HG03432 (cell line): Measurements from ENCODE around the gene DENND2A.
"Not testable (repeated sequence)": the region's sequence is repeated elsewhere in the genome, so short reads cannot be mapped to it uniquely, and the experiment has no call there.

Source experiments
- ATAC-seq: cut with Tn5 transposase; IDR thresholded peaks from one replicate; pipeline ENCODE4 v1.9.1; 2021; ENCODE audit warnings: mild to moderate bottlenecking, moderate library complexity; ENCODE audit not compliant: unreplicated experiment

Gene DENND2A

DNA sequence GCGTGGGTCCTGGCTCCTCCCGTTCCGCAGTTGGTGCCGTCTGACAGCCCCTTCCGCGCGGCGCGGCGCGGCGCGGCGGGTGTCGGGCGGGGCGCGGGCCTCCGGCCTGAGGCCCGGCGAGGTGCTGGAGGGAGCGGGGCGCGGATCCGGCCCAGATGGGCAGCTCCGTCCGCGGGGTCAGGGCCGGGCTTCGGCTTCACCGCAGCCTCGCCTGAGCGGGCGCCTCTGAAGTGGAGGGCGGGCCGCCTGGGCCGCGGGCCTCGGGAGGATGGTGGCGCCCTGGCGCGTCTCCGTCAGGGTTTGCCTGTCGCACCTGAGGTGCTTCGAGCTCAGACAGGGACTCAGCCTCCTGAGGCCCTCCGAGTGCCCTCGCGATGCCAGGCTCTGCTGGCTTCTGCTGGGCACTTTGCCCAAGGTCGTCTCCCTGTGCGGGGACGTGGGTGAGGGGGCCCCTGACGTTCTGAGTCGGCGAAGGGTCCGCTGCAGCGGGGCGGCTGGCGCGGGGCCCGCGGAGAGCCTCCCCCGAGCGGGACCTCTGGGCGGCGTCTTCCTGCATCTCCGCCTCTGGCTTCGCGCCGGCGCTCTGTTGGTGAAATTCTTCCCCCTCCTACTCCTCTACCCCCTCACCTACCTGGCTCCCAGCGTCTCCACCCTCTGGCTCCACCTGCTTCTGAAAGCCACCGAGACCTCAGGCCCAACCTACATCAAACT, 32.6 kb upstream of the DENND2A start:
- ATAC-seq: peak; percentile 50

DNA sequence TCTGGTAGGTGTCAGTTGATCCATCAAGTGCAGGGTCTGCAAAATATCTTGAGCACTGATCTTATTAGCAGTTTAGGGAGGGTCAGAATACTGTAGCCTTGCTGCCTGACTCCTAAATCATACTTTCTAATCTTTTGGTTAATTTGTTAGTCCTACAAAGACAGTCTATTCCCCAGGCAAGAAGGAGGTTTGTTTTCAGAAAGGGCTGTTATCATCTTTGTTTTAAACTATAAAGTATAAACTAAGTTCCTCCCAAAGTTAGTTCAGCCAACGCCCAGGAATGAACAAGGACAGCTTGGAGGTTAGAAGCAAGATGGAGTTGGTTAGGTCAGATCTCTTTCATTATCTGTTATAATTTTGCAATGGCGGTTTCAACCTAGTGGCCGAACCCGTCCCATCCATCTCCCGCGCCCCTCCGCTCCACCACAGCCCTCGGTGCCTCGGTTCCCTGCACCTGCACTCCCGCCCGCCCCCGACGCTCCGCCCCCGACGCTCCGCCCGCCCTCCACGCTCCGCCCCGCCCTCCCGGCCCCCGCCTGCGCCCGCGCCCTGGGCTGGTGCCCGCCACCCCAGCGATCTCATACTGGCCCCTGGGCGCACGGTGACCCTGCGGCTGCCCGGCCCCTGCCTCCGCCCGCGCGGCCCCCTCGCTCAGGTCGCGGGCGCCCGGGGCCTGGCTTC, 31.9 kb upstream of the DENND2A start, which contains the start of gene ADCK2:
Gene ADCK2 (plus strand): TSS at position 564 of the 681 bp plus-strand sequence. CDS start 386 bp downstream, outside the sequence.
- peak; percentile 65 for ATAC-seq

DNA sequence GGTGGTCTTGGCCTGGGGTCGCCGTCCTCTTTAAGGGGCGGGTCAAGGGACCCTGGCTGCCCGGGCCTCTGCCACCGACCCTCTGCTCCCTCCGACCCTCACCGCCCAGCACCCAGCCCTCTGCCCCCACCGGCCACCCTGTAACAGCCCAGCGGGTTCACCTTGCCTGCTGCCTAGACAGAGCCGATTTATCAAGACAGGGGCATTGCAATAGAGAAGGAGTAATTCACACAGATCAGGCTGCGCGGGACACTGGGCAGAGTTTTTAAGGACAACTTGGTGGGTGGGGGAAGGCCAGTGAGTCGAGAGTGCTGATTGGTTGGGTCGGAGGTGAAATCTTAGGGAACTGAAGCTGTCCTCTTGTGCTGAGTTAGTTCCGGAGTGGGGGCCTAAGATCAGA, 31.4 kb upstream of the DENND2A start:
- no peak for ATAC-seq

DNA sequence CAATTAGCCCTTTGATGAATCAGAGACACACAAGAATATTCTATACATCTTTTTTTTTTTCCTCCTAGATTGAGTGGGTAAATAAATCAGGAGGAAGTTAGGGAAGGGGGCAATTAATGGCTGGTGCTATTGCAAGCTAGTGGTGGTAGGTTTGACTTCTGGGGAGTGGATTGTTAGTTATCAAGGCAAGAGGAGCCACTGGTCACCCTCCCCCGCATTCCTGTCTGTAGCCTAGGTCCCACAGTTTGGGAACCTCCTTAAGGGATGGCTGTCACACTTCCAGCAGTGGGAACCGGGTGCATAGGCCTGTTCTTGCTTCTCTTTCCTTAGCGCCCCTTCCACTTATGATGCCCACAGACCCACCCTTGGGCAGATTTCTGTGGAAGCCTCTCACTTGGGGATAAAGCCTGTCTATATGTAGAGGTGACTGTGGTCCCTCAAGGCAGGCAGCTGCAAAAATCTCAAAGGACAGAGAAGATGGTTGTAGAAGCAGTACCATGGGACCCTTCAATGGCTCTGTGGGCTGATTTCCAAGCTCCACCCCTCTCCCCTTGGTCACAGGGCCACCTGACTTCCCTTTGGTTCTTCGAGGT, 29.8 kb upstream of the DENND2A start:
- ATAC-seq: no peak

DNA sequence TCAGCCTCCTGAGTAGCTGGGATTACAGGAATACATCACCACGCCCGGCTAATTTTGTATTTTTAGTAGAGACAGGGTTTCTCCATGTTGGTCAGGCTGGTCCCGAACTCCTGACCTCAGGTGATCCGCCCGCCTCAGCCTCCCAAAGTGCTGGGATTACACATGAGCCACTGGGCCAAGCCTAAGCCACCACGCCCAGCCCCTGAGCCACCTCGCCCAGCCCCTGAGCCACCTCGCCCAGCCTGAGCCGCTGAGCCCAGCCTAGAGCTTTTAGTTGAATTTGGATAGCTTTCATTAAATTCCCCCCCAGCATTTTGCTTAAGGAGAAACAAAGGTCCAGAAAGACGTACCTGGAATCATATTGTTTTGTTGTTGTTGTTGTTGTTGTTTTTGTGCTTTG, 29.2 kb upstream of the DENND2A start:
- ATAC-seq: not testable (repeated sequence)

DNA sequence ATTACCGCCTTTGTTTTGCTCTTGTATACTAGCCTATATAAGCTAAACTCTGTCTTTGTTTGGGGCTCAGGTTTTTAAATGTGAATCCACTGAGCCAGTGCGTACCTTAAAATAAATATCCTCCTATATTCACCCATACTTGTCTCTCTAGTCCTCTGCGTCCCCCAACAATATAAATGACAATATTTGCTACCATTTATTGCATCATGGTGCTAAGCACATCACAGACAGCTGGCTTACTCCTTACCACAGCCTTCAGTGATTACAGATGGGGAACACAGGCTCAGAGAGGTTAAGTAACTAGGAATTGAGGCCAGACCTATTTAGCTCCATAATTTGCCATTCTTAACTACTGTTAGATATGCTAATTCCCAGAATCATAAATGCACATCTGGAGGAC, 28.7 kb upstream of the DENND2A start:
- ATAC-seq: no peak

DNA sequence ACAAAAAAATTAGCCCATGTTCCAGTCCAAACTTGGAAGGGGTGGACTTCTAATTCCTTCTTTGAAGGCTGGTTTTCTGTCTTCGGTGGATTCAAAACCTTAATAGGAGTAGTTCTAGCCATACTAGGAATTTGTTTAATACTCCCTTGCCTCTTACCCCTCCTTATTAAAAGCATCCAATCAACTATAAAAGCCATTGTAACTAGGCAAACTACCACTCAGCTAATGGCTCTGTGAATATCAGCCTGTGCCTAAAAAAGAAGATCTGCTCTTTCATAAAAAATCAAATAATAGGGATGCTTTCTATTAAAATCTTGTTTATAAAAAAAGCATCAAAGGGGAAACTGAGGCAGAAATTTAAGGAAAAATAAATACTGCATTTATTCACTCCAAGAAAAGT, 28.0 kb upstream of the DENND2A start:
- ATAC-seq: no peak

DNA sequence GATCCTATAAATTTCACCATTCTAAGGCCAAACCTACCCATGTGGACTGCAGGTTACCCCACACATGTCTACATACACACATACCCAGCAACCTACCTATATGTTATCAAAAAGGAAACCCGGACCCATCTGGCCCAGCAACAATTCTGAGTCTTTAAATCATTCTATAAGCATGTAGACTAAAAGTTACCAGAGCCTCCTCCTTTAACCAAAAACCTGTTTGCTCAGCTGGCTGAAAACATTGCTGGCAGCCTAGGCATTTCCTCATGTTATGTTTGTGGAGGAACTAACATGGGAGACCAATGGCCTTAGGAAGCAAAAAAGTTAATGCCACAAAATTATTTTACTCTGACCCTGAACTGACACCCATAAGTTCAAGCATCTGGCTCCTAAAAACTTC, 26.9 kb upstream of the DENND2A start:
- no peak for ATAC-seq

DNA sequence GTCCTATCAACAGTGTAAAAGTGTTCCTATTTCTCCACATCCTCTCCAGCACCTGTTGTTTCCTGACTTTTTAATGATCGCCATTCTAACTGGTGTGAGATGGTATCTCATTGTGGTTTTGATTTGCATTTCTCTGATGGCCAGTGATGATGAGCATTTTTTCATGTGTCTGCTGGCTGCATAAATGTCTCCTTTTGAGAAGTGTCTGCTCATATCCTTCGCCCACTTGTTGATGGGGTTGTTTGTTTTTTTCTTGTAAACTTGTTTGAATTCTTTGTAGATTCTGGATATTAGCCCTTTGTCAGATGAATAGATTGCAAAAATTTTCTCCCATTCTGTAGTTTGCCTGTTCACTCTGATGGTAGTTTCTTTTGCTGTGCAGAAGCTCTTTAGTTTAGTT, 22.3 kb upstream of the DENND2A start:
- not testable (repeated sequence) for ATAC-seq

DNA sequence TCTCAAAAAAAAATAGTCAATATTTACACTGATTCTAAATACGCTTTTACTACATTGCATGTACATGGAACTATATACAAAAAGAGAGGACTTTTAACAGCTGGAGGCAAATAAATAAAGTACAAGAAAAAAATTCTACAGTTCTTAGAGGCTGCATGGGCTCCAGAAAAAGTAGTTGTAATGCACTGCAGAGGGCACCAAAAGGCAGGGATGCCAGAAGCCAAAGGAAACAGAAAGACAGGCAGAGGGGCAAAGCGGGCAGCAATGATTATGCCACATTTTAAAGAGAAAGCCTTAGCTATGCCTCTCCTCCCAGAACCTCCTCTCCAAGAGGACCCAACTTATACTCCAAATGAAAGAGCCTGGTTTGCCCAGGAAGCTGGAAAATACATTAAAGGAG, 20.5 kb upstream of the DENND2A start:
- no peak for ATAC-seq

DNA sequence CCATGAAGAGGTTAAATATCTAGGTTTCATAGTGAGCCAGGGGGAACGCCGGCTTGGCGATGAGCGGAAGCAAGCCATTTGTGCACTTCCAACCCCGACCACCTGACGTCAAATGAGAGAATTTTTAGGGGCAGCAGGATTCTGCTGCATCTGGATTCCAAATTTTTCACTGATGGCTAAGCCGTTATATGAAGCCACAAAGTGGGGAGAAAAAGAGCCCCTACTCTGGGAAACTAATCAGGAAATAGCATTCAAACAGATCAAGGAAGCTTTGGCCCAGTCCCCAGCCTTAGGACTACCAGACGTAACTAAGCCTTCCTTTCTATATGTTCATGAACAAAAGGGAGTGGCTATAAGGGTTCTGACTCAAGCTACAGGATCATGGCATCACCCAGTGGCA, 19.2 kb upstream of the DENND2A start:
- ATAC-seq: no peak

DNA sequence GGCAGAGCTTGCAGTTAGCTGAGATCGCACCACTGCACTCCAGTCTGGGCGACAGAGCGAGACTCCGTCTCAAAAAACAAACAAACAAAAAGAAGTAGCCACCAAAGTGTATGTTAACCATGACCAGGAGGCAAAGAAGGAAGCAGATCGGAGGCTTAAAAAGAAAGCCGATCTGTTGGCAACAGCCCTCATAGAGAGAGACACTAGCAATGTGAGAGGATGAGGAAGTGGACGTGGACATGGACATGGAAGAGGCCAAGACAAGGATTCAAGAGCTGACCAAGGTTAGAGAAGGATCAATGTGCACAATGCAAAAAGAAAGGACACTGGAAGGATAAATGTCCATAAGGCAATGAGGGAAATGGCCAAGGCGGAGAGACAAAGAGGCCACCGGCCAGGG, 17.3 kb upstream of the DENND2A start:
- no peak for ATAC-seq

DNA sequence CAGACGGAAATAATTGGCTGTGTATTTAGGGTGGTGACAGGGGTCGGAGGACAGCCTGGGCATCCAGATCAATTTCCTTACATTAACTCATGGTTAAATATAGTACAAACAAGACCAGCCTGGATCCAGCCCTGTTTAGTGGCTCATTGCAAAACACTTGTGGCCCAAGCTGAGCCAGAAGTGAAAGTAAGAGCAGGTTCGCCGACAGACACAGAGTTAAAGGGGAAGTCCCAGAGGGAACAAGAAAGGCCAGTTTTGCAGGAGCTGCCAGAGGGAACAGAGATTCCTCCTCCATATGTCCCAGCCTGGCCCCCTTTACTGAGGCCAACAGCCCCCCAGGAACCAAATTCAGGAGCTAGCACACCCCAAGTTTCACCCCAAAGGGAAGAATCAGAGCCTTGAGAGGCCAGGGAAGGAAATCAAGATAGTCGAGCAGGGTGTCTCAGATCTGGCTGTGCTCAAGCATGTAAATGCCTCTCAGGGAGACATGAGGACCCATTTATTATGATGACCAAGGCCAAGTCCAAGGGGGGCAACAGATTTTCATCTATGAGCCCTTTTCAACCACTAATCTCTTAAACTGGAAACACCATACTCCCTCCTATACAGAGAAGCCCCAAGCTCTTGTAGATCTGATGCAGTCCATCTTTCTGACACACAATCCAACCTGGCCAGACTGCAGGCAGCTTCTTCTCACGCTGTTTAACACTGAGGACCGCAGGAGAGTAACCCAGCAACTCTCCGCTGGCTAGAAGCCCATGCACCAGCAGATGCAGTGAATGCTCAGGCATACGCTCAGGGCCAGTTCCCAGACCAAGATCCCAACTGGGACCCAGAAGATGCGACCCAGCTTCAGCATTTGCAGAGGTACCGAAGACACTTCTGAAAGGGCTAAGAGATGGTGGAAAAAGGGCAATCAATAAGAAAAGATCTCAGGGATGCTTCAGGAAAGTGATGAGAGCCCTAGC, 16.2 kb upstream of the DENND2A start:
- ATAC-seq: peak; percentile 91

DNA sequence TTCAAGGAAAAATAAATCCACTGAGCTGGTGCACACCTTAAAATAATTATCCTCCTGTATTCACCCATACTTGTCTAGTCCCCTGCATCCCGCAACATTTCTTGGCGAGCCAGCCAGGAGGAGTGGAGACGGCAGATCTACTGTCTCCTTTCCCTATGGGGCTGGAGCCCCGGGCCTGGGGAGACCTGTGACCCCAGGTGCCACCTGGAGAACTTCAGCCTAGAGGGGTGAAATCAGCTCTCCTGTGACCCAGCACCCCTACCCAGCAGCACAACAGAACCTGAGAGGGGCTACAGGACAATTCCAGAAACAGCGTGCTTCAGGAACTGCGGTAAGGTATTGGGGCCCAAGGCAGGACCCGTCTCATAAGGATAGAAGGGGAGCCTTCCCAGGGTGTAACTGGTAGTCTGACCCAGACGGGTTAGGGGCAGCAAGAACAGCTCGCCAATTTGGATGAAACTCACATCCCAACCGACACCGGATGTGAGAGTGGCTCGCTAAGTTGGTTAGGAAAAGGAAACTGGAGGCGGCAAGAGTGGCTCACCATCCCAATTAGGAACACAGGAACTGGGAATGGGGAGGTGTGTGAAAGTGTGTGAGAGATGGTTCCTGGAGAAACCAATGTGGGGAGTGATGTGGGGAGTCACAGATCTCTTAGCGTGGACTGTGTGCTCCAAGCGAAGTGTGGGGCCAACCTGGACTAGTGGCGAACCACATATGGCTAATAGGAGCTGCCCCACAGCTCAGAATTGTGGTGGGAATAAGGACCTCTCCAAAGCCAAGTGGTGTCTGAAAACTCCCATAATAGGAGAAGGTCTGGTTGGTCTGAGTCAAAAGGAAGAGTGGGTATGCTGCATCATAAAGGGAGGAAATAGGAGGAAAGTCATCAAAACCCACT, 15.1 kb upstream of the DENND2A start:
- no peak for ATAC-seq

DNA sequence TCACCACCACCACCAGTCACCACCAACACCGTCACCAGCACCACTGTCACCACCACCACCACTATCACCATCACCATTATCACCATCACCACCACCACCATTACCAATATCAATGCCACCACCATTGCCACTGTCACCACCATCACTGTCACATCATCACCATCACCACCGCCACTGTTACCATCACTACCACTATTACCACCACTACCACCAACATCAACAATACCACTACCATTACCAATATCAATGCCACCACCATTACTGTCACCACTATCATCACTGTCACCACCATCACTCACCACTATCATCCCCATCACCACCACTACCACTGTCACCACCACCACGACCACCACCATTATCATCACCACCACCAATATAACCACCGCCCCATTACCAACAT, 14.0 kb upstream of the DENND2A start:
- no peak for ATAC-seq

DNA sequence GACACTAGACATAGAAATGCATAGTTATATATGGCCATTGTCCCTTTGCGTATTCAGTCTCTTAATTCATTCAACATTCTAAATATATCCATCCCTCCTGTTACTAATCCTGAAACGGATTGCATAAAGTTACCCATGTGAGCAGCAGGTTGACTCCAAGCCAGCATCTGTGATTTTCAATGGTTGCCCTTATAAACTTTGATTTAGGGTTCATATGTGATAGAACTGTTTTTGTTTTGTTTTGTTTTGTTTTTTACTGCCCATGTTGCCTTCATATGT, 13.4 kb upstream of the DENND2A start:
- ATAC-seq: no peak

DNA sequence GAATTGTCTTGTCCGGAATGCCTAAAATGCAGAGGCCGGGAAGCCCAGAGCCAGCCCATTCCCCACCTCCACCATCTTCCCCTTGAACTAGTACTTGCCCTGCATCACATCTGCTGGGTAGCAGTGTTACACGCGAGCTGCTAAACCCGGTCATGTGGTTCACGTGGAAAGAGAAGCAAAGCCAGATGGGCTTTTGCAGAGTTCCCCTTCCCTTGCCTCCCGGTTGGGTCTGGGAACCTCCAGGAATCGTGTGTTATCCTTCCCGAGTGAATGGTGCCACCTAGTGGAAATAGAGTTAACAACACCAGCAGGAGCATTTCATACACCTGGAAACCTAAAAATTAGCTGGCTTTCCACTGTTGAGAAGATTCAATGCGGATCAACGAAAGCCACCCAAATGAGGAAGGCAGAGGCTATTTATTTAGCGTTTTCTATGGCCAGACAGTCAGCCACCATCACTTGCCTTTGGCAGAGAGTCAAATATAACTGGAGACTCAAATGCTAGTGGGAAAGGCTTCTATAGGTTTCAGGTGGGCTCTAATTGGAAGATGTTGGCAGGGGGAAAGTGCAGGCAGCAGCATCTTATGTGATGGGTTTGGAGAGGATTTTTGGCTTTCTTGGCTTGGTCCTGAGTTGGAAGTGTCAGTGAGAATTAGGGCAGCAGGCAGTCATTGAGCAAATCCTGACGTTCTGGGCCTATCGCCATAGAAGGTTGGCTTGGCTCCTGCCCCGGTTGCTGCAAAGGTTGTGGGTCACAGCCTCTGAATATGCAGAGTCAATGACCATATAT, 12.9 kb upstream of the DENND2A start:
- ATAC-seq: no peak

DNA sequence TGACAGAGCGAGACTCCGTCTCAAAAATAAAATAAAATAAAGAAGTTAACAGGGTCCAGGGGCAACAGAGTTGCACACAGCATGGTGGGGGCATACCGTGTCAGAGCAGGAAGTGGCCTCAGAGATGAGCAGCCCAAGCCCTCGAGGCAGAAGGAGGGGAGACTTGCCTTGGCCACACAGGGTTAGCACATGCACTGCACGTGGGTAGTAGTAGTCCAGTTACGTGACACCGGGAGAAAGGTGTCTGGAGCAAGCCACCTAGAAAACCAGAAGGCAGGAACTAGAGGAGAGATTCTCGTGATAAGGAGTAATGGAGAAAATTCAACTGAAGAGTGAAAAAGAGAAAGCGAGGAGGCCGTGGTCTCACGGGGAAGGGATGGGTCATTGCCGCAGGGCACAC, 9.8 kb upstream of the DENND2A start:
- ATAC-seq: no peak

DNA sequence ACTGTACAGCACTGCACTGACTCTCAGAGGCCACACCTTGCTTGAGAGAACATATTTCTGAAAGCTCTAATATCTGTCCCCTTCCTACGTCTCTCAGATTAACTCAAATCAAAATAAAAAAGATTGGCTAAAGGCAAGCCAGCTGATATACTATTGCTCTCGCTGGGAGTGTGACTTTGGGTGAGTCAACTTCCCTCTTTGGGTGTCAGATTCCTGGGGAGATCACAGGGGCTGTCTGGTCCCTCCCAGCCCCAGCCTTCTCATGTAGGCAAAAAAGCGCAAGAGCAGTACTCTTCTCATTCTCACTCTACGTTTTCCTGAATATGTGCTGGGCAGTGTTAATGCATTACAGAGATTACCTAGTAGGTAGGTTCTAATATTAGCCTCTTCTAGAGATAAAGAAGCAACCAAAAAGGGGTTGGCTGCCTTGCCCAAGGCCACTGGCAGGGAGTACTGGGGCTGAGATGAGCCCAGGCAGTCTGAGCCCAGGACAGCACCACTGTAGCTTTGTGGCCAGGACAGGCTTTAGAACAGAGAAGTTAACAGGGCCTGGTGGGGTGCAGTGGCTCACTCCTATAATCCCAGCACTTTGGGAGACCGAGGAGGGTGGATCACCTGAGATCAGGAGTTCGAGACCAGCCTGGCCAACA, 9.1 kb upstream of the DENND2A start:
- no peak for ATAC-seq
